Body of pancreas (tissue), 4 donors: Measurements from ENCODE around the gene VGLL4. TPM values are rescaled to one million over a fixed set of nuclear protein-coding genes. Genes with fewer than 3 reads are reported as not detected.

Experiments
- ATAC-seq: fragments of 150-250 bp; one replicate; pipeline ENCODE4 v1.9.1; 2016
- DNase-seq, 4 donors: peaks; one replicate each; pipeline ENCODE4 v3.0.0-alpha.2; 2019
- H3K27ac ChIP-seq, 4 donors: fragments of 200-600 bp; sonication (generic); 1 replicate in 3 of 4; 2 replicates in 1 of 4; pipeline versions ENCODE4 v1.5.1 to v1.6.1; 2016 to 2019; ENCODE audit warnings: mild to moderate bottlenecking in 1 of 4, mixed read lengths in 1 of 4, moderate library complexity in 1 of 4
- H3K27me3 ChIP-seq, 2 donors: fragments of 200-600 bp; sonication (generic); one replicate each; pipeline ENCODE4 v1.6.0; 2016; ENCODE audit warnings: mild to moderate bottlenecking in 1 of 2
- H3K36me3 ChIP-seq, 2 donors: fragments of 200-600 bp; sonication (generic); replicated peaks in 1 of 2; 2 replicates each; pipeline ENCODE4 v1.5.1; 2016; ENCODE audit warnings: low read depth in 2 of 2; ENCODE audit not compliant: insufficient read depth in 1 of 2
- H3K4me1 ChIP-seq: fragments of 200-600 bp; sonication (generic); one replicate; pipeline ENCODE4 v1.6.0; 2016
- H3K4me3 ChIP-seq, 2 donors: fragments of 200-600 bp; sonication (generic); 1 replicate in 1 of 2; 2 replicates in 1 of 2; pipeline ENCODE4 v1.5.1; 2016 to 2019
- H3K9me3 ChIP-seq, 3 donors: fragments of 200-600 bp; sonication (generic); 1 replicate in 2 of 3; 2 replicates in 1 of 3; pipeline ENCODE4 v1.5.1; 2016
- CTCF ChIP-seq, 7 experiments: fragments of 450-650 bp in 4 of 7; fragments of 200-600 bp in 3 of 7; sonication (generic) in 3 of 7; IDR thresholded peaks; one replicate each; pipeline ENCODE4 v1.5.1; 2016 to 2019; ENCODE audit warnings: antibody characterized with exemption in 7 of 7
- POLR2A ChIP-seq, 3 donors: fragments of 450-650 bp; IDR thresholded peaks; one replicate each; pipeline ENCODE4 v1.6.1; 2016; ENCODE audit warnings: antibody characterized with exemption in 3 of 3, mild to moderate bottlenecking in 2 of 3
- WGBS, 2 donors: methylation state at CpG; one replicate each; pipeline ENCODE4 v1.1.5; 2017; 5-methylcytosine and 5-hydroxymethylcytosine counted together
- intact Hi-C: fragments of 100-400 bp; cut with DNase I; formaldehyde crosslinking; loops from one replicate; pipeline ENCODE4 v1.15.1; 2023
- total RNA-seq, 2 donors: library from RNA; depleted of rRNA; stranded (reverse); fragments of >200 nt; gene quantifications; one replicate each; pipeline ENCODE4 v1.1.0, GENCODE V29; 2016

The VGLL4 gene
- total RNA-seq, 2 donors from 2014 or later: 66.4 to 91.0 TPM

- WGBS, 2 donors: 69% methylated on average over 3 of the region's 3 CpGs; no CpG with 5 or more reads in 1 of the 2 donors
- Histone ChIP-seq H3K4me1 (peaks cover 19% of the 10 kb centered on the region), H3K27ac (peak overlapping the region; percentile 21 to 51 (median 37)), H3K4me3 (no peak overlapping the region), H3K36me3 (no peaks in the 10 kb centered on the region), H3K9me3 (no peaks in the 10 kb centered on the region), H3K27me3 (no peaks in the 10 kb centered on the region)
- no peak for TF ChIP-seq POLR2A (IDR thresholded peaks at IDR 0.05)
- TF ChIP-seq CTCF (IDR thresholded peaks at IDR 0.05): no peak
- intact Hi-C loops: no loop called here
- no peak for ATAC-seq
- DNase-seq: no peak
Observed at GRCh38 chr3:11554236-11554610, 89.5 kb downstream of the VGLL4 start.

- 54 to 56% methylated on average over 6 to 17 of the region's 17 CpGs for WGBS, 2 donors
- no peaks in the 10 kb centered on the region for H3K36me3 ChIP-seq
- H3K27me3 ChIP-seq: no peaks in the 10 kb centered on the region
- TF ChIP-seq POLR2A (IDR thresholded peaks at IDR 0.05) (no peak), CTCF (IDR thresholded peaks at IDR 0.05) (no peak)
- peak; percentile 75 for ATAC-seq
- intact Hi-C loops: no loop called here
- no peak overlapping the region for H3K4me3 ChIP-seq
- H3K4me1 ChIP-seq: peaks cover 19% of the 10 kb centered on the region
- H3K9me3 ChIP-seq: no peaks in the 10 kb centered on the region
- peak overlapping the region; percentile 21 to 51 (median 37) for H3K27ac ChIP-seq
- DNase-seq: peak; percentile 51 to 79 (median 71)
Observed at GRCh38 chr3:11553436-11554235, 90.1 kb downstream of the VGLL4 start.

- peaks cover 19% of the 10 kb centered on the region for H3K4me1 ChIP-seq
- ATAC-seq (no peak), DNase-seq (no peak)
- no peak overlapping the region for H3K27ac ChIP-seq
- H3K36me3 ChIP-seq: no peaks in the 10 kb centered on the region
- H3K9me3 ChIP-seq: no peaks in the 10 kb centered on the region
- intact Hi-C loops: no loop called here
- no peak overlapping the region for H3K4me3 ChIP-seq
- H3K27me3 ChIP-seq: no peaks in the 10 kb centered on the region
- WGBS, 2 donors: 93 to 95% methylated on average over 16 of the region's 16 CpGs
- no peak for TF ChIP-seq CTCF (IDR thresholded peaks at IDR 0.05)
- no peak for TF ChIP-seq POLR2A (IDR thresholded peaks at IDR 0.05)
Observed at GRCh38 chr3:11552289-11553264, 91.1 kb downstream of the VGLL4 start.

GRCh38 chr3:11551036-11551435 is 92.7 kb downstream of the VGLL4 start:
- Histone ChIP-seq H3K4me1 (peaks cover 19% of the 10 kb centered on the region), H3K27ac (no peak overlapping the region), H3K36me3 (no peaks in the 10 kb centered on the region), H3K4me3 (no peak overlapping the region), H3K27me3 (no peaks in the 10 kb centered on the region), H3K9me3 (no peaks in the 10 kb centered on the region)
- intact Hi-C loops: no loop called here
- WGBS, 2 donors: 89 to 92% methylated on average over 17 of the region's 17 CpGs
- ATAC-seq (no peak), DNase-seq (no peak)
- TF ChIP-seq POLR2A (IDR thresholded peaks at IDR 0.05) (no peak), CTCF (IDR thresholded peaks at IDR 0.05) (no peak)
